SK-N-SH treated with all-trans-retinoic acid at 6 μM for 48 hours (cell line): ENCODE data around the gene S100A3.

Experiments
- BACH2 ChIP-seq: fragments of 250-450 bp; sonication (Bioruptor Pico); IDR thresholded peaks from 2 replicates; pipeline ENCODE4 v1.9.0; 2021; ENCODE audit warnings: mild to moderate bottlenecking, borderline replicate concordance
- TCF4 ChIP-seq: fragments of 250-450 bp; sonication (Bioruptor Pico); IDR thresholded peaks from 2 replicates; pipeline ENCODE4 v1.8.0; 2021; ENCODE audit warnings: mild to moderate bottlenecking, moderate library complexity, borderline replicate concordance

- TF ChIP-seq TCF4 (CRISPR knock-in tag), result no peak
- TF ChIP-seq BACH2 (CRISPR knock-in tag), result no peak
Measured at GRCh38 chr1:153543736-153544135, 5.3 kb downstream of the S100A3 start.
